Activated CD8-positive, alpha-beta memory T cell treated with anti-CD3 and anti-CD28 coated beads for 48 hours (primary cell): ENCODE results near the gene ALPL.
A peak's percentile ranks its signal among the peaks of the same experiment; 100 is the strongest.

ENCODE experiments used
- DNase-seq, 3 experiments: peaks; one replicate each; pipeline ENCODE4 v3.0.0-alpha.2; 2020; ENCODE audit warnings: low read depth in 2 of 3, low spot score in 2 of 3

ALPL gene

DNA sequence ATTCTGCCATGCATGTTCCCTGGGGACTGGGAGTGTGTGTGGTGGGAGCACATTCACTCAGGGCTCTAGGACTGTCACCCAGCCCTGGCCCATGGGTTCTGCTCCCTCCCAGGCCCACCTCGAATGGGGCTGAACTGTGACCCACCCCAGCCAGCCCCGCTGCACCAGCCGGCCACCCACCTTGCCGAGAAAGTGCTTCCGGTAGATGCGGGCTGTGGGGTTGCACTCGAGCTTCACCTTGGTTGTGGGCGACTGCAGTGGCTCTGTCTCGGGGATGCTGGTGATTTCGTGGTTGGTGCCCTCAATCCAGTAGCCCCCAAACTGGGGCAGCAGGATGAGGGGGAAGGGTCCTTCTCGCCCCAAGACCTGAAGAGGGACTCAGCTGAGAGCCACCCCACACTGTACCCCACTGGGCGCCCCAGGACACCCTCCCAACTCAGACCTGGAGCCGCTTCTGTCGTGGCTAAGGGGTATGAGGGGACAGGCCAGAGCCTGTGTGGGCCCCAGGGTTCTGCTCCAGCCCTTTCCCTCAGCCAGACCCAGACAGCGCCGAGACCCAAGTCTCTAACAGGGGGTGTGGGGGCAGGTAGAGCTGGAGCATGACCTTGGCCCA, 108.0 kb downstream of the ALPL start:
- no peak for DNase-seq

DNA sequence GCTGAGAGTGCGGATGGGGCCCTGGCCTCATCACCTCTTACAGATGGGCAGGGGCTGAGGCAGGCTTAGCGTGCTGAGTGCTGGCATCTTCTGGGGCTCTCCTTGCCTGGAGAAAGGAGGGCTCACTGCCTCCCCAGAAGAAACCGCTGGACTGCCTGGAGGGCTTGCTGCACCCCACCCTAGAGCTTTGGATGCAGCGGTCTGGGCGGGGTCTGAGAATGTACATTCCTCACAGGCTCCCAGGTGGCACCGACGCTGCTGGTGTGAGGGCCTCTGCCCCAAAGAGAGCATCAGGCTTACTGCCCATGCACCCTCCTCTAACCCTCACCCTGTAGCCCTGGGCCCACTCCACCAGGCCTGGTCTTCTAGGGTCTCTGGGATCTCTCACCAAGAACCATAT, 108.8 kb downstream of the ALPL start:
- DNase-seq: no peak

DNA sequence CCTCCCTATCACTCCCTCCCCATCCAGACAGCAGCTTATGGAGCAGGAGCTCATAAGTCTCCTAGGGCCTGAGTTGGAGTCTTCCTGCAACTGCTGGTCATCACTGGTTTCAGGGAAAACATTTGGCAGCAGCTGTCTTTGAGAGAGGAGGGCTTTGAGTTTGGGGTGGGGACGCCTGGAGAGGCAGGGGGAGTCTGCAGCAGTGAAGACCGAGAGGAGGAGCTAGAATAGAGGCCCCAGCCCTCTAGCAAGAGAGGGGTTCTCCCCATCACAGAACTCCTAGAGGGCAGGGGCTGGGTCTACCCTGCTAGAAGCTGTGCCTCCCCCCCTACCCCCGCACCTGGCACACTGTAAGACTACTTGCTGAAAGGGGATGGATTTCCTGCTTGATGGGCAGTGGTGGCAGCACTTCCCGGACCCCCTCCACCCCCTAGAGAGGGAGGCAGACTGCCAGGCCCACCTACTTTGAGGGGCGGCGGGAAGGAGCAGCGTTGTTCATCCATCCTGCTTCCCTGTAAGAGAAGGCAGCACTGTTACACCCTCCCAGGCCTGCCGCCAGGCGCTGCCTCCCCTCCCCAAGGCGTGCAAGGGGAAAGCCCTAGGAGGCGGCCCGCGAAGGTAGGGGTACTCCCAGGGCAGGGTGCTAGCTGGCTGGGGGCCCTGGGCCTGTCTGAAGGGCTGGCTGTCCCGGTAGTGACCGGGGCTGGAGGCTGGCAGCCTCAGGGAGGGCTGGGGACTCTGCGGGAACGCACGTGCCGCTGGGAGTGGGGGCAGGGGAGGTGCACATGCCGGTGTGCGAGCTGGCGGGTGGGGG, 109.5 kb downstream of the ALPL start:
- no peak for DNase-seq

DNA sequence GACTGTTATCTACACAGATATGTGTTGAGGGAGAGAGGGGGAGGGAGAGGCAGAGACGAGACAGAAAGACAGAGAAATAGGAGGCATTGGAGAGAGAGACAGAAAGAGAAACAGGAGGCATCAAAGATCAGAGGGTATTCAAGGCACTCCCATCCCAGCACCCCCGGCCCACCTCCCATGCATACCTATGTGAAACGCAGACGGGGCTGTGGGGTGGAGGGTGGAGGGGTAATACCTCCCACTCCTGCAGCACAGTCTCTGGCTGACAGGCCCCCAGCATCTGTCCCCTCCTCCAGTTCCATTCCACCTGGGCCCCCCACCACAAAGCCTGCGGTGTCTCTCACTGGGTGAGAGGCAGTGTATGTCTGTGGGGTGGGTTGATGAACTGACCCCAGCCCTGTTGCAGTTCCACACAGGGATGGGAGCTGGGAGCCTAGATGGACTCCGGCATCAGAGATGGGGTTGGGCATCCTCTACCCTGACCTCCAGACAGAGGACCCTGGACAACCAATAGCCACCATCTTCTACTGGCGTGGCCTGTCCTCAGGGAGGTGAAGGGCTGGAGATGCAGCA, 110.2 kb downstream of the ALPL start:
- DNase-seq: no peak

DNA sequence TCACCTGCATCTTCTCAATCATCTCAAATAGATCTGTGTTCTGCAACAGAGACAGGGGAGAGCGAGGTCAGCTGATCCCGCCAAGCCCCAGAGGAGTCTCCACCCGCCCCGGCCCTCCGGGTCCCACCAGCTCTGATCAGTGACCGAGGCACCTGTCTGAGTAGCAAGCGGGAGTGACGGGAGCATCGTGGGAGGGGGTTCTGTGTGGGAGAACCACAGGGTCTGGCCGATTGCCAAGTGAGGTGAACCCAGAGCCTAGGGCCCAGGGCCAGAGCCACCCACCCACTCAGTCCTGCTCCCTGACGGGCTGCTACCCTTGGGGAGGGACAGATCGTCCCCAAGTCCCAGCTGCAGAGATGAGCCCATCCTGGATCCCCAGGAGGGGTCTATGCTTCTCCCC, 110.8 kb downstream of the ALPL start:
- no peak for DNase-seq

DNA sequence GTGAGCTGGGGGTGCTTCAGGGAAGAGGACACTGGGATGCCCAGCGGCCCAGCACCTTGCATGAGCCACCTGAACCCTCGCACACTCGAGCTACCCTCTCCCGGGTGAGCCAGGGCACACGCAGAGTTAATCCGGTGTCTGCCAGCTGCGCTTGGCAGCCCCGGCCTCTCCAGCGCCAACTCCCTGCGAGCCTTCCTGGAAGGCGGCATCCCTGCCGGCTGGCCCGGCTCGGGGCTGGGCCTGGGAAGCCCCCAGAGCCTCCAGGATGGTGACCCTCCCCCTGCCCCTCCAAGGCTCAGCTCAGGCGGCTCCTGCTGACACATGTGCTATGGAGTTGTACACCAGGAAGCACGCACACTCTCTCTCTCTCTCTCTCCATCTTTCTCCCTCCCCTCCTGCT, 111.3 kb downstream of the ALPL start:
- no peak for DNase-seq

DNA sequence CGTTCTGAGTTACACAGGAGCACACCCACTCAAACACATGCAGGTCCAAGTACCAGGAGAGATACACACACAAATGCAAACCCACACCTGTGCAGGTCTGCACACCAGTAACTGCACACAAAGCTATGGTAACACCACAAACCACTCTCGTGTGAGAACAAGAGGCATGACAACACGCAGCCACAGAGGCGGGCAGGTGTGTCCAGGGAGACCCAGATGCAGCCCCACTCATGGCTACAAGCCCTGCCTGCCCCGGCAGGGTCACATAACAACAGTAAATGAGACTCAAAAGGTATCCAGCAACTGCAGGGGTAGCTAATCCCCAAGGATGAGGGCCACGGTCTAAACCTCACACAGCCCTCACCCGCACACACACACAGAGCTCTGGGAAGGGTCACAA, 111.8 kb downstream of the ALPL start:
- no peak for DNase-seq

DNA sequence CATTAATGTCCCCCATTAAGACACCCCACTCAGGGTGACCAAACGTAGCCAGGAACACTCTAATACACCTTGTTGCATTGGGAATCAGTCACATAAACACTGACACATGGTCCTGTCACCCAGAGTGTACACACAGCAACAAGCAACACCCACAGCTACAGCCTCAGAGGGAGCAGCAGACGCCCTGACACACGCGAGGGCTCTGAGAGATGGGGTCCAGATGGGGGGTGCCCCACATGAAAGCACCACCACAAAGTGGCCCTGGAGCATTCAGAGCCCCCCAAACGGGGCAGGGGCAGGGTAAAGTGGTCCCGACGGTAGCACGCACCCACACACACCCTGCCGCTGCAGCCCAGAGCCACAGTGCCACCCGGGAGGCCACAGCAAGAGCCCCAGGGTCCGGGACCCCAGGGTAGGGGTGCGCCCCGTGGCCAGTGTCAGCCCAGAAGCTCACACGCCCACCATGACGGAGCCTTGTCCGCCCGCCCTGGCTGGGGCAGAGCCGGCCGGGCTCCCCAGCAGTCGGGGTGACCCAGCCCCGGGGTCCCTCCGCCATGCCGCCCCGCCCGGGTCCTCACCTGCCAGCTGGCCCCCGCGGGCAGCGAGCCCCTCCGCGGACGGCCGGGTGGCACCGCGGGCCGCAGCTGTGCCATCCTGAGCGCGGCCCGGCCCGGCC, 112.7 kb downstream of the ALPL start:
- no peak for DNase-seq

DNA sequence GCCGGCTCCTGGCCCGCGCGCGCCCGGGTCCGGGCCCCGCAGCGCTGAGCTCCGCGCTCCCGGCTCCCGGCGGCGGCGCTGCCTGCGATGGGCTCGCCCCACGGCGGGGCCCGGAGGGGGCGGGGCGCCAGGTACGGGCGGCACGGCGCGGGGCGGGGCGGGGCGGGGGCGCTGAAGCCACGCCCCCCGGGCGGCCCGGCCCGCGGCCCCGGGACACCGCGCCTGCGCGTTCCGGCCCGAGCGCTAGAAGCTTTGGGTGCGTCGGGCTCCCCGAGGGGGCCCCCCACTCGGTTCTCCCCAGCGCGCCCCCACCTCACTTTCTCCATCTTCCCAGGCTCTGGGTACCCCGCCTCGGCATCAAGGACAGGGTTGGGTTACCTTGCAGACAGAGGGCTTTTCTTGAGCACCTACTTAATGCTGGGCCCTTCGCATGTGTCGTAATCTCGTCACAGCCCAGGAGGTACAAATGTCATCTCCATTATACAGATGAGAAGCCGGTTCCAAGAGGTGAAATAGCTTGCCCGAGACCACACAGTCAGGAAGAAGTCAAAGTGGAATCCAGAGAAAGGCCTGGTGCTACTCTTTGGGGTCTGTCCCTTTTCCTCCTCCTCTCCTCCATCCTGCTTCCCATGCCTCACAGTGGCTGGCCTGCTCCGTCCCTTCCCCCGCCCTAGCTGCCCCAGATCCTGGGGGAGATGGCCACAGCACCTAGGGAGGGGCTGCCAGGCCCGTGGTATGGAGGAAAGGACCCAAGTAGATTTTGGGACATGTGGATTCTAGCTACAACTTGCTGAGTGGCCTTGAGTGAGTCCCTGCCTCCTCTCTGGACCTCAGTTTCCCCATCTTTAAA, 113.5 kb downstream of the ALPL start:
- peak; percentile 10 to 13 (median 12) for DNase-seq

DNA sequence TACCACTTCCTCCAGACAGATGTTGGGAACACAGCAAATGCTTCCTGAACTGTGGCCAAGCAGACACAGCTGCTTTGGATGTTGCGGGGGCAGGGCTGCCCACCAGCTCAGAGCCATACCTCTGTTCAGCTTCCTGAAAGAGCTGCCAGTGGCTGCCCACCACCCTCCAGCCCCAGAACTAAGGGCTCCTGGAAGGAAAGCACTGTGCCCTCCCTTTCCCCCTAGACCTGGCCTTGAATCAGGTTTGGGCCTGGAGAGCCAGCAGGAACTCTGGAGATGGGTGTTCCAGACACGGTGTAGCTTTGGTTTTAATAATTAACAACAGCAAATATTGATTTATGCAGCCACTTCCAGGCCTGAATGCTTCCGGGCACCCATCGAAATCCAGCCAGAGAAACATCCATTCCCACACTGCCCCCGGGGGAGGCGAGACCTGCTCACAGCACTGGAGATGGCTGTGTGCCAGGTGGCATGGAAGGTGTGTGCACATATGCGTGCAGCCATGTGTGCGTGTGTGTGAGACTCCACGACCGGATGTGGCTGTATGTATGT, 114.3 kb downstream of the ALPL start:
- DNase-seq: no peak

DNA sequence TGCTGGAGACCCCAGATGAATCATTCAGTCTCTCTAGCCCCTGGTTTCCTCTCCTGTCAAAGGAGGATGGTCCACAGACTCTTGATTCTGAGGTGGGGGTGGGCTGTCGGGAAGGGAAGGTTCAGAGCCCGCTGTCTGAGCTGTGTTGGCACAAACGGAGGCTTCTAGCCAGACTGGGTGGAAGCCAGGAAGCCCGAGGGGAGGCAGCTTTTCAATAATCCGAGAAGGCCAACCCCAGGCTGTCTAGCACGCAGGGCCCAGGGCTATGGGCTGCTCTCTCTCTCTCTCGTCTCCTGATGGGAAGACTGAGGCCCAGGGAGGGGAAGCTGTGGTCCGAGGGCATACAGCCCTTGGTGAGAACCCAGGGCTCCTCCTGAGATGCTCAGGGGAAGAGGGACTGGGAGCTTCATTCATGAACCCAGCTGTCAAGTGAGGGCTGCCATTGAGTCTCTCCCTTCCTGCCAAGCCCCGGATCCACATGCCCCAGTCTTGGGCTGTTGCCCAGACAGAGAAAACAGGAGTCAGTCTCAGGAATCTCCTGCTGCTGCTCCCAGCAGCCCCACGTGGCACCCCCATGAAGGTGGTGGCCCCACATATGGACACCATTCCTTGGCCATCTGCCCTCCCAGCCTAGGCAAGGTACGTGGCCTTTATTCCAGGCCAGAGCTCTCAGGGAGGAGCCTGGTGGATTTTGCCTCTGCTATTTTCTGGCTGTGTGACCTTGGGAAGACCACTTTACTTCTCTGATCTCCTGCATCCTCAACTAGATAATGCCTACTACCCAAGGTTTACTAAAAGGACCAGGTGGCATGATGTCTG, 115.6 kb downstream of the ALPL start:
- DNase-seq: no peak

DNA sequence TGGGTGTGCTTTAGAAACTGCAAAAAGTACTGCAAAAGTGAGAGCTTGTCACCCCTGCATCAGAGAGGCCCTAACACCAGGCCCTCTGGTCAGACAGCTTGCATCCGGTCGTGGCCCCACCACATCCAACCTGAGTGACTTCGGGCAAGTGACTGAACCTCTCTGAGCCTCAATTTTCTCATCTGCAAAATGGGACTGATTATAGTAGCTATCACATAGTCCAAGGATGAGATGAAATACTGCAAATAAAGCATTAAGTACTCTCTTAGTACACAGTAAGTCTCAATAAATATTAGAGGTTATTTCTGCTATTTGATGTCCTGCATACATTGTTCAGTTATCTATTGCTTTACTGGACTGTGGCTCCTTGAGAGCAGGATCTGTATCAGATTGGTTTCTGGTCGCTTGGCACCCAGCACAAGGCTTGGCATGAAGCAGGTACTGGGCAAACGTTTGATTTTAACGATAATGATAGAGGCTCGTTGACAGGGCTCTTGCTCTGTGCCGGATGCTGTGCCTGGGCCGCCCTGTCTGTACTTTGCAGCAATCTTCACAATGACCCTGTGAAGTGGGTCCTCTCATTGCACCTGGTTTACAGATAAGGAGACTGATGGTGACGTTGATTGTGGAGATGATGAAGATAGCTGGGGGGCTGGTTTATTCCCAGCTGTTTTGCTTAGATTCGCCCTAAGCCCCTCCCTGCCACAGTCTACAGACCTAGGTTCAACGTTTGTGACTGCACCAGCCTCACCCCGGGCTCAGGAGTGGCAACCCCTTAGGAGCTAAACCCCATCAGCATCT, 116.4 kb downstream of the ALPL start:
- DNase-seq: no peak

DNA sequence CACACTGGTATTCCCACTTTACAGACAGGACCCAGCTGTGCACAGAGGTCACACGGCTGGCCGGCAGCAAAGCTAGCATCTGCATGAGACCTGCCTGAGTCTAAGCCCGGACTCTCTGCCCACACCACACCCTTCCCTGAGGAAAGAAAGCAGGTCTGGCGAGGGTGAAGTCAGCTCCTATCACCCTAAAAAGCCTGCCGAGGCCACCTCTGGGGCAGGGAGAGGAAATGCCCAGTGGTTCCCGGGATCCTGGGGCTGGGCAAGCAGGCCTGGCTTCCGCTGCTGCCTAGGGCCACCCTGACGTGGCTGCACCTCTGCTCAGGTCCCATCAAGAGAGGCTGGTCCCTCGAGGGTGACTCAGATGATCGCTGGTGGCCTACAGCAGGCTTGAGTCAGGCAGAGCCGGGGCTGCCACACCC, 117.7 kb downstream of the ALPL start:
- DNase-seq: no peak
